LNCaP clone FGC (cell line): Measurements from ENCODE around the gene PNMA6A.

Experiments
- DNase-seq: peaks from one replicate; pipeline ENCODE4 v3.0.0-alpha.2; 2011; ENCODE audit warnings: low read depth
- H3K4me3 ChIP-seq: 2 replicates; pipeline ENCODE4 v1.5.1; 2011; ENCODE audit warnings: mild to moderate bottlenecking, low read depth, low read length, control low read depth
- TF ChIP-seq, protein P1 (sequence below): IDR thresholded peaks from 2 replicates; pipeline ENCODE4 v1.5.1; 2012; ENCODE audit warnings: mild to moderate bottlenecking; ENCODE audit not compliant: control insufficient read depth, insufficient read depth; ENCODE audit errors: extremely low read depth

PNMA6A gene

DNA sequence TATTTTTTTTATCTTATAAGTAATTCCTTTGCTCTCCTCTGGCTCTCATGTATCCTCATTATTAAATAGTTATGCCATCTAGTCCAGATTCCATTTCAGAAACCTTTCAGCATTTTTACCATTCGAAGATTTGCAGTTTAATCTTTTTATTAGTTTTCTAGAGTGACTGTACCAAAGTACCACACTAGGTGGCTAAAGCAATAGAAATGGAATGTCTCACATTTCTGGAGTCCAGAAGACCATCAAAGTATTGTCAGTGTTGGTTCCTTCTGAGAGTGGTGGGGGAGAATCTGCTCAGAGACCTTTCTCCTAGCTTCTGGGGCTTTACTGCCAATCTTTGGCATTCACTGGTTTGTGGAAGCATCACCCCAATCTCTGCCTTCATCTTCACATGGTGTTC lies 19.7 kb upstream of the PNMA6A start:
- TF ChIP-seq, protein P1, sequence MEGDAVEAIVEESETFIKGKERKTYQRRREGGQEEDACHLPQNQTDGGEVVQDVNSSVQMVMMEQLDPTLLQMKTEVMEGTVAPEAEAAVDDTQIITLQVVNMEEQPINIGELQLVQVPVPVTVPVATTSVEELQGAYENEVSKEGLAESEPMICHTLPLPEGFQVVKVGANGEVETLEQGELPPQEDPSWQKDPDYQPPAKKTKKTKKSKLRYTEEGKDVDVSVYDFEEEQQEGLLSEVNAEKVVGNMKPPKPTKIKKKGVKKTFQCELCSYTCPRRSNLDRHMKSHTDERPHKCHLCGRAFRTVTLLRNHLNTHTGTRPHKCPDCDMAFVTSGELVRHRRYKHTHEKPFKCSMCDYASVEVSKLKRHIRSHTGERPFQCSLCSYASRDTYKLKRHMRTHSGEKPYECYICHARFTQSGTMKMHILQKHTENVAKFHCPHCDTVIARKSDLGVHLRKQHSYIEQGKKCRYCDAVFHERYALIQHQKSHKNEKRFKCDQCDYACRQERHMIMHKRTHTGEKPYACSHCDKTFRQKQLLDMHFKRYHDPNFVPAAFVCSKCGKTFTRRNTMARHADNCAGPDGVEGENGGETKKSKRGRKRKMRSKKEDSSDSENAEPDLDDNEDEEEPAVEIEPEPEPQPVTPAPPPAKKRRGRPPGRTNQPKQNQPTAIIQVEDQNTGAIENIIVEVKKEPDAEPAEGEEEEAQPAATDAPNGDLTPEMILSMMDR, result no peak
- DNase-seq, result no peak
- H3K4me3 ChIP-seq, result no peak overlapping the region

DNA sequence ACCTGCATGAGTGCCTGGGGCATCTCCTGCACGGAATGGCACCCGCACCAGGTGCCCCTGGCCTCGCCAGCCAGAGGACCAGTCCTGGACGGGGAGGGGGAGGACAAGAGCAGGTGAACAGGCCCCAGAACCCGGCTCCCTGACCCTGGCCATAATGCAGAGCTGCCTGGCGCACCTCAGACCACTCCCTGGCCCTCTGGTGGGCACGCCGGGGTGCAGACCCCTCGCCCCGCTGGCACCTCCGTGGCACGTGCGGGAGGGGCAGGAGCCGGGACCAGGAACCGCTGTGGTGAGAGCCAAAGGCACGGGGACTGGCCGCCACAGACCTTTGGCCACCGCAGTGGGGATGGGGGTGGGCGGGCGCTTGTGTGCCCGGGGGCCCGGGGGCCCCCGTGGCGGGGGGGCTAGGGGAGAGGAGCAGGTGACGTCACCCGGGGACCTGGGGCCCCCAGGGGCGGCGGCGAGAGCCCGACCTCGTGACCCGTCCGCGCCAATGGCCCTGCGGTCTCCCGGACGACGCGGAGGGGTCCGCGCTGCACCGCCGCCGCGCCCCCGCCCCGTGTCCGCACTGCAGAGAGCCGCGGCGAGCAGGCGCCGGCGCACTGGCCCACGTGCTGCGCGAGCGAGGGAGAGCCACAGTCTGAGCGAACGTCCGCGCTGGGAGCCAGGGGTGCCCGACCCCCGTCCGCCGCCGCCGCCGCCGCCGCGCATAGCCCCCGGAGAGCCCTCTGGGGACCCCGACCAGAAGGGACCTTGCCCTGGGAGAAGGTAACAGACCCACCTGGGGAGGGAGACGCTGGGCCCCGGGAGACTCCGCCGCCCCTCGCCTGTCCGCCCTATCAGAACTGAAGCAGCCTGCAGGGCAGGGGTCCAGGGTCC lies 16.1 kb upstream of the PNMA6A start, which contains the start of gene PNMA3:
PNMA3 (plus strand) TSS at position 600 of the 879 bp plus-strand sequence. CDS start 586 bp downstream, outside the sequence.
- DNase-seq, result no peak
- TF ChIP-seq, protein P1, result no peak
- H3K4me3 ChIP-seq, result 0 out of 2 replicates have a peak within 1 kb of the TSS, but pooled peaks have one; percentile 15

DNA sequence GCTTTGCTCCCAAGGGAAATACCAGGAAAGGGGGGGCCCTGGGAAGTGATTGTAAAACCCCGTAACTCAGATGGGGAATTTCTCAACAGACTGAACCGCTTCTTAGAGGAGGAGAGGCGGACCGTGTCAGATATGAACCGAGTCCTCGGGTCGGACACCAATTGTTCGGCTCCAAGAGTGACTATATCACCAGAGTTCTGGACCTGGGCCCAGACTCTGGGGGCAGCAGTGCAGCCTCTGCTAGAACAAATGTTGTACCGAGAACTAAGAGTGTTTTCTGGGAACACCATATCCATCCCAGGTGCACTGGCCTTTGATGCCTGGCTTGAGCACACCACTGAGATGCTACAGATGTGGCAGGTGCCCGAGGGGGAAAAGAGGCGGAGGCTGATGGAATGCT lies 15.0 kb upstream of the PNMA6A start:
- no peak for DNase-seq
- H3K4me3 ChIP-seq, result no peak overlapping the region
- TF ChIP-seq, protein P1, result no peak

DNA sequence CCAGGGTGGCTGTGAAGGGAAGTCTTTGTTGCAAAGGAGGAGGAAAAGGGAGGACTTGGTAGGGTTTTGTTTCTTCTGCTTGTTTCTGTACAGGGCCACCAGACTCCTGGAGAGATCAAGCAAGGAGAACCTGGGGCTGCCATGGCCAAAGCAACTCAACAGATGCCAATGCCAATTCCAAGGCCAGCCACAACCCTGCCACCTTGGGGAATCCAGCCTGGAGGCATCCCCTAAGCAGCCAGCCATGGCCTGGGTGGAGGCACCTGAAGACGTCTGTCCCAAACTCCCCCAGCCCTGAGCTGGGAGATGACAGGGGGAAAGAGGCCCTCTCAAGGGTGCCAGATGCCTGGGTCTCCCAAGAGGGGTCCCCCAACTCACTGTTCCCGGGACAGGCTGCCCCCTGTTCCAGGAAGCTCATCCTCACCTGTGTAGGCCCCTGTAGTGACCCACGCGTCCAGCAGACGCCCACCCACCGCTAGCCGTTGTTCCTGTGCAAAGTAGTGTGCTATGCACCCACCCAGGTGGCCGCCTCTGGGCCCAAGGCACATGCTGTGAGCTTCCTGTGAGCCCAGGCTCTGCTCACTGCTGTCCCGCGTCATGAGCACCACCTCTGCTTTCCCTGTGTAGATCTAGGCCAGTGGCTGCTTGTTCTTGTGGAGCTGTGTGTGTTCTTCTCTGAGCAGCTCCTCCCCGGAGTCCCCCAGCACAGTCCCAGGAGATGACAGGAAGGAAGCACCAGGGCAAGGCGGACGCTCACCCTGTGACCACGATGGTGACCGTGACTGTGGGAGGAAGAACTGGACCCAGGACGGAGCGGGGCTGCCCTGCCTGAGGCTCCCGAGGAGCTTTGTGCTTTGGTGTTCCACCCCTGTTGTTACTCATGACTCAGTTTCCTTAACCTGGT lies 12.8 kb upstream of the PNMA6A start:
- no peak overlapping the region for H3K4me3 ChIP-seq
- TF ChIP-seq, protein P1, result no peak
- DNase-seq, result no peak

DNA sequence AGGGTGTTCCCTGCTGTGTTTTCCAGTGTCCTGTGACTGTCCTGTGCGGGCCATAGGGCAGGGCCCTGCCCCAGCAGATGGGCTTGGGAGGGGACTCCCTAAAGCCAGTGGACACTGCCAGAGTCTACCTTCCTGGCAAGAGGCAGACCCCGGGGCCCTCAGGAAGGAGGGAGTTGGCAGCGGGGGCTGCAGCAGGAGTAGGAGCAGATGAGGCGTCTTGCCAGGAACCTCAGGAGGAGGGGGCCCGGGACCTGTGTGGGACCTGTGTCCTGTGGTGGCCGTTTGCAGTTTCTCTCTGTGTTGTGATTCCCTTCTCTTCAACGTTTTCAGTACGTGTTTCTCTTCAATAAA lies 12.2 kb upstream of the PNMA6A start:
- H3K4me3 ChIP-seq, result no peak overlapping the region
- TF ChIP-seq, protein P1, result no peak
- no peak for DNase-seq

DNA sequence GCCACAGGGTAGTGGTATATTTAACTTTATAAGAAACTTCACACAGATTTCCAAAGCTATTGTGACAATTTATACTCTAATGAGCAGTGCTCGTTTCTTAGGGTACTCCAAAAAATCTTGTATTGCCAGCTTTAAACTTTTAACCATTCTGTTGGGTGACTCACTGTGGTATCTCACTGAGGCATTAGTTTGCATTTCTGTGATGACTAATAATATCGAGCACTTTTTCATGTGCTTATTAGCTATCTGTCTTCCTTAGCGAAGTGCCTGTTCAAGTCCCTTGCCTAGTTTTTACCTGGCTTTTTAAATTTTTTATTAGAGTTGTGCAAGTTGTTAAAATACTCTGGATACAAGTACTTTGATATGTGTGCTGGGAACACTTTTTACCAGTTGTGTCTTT lies 10.5 kb upstream of the PNMA6A start:
- DNase-seq, result no peak
- no peak overlapping the region for H3K4me3 ChIP-seq
- TF ChIP-seq, protein P1, result no peak
